Endothelial cell of umbilical vein (primary cell): Measurements from ENCODE around the gene L3MBTL3. TPM values are rescaled to one million over a fixed set of nuclear protein-coding genes. Genes with fewer than 3 reads are reported as not detected.
A peak's percentile ranks its signal among the peaks of the same experiment; 100 is the strongest.

Experiments used
- BruUV-seq: library from RNA; stranded (reverse); fragments of 400-500 nt; replicated peaks from 2 replicates; lab custom pipeline; 2021; lab: Mats Ljungman, UMichigan
- CTCF ChIA-PET: fragments of 300-600, 350-600 bp; sonication (Branson Sonifier 250); formaldehyde crosslinking; loops from one replicate; lab custom pipeline; 2021; ENCODE audit warnings: antibody characterized with exemption, inconsistent platforms; lab: Charles Lee
- POLR2A ChIA-PET: fragments of 300-600, 350-600 bp; sonication (Branson Sonifier 250); formaldehyde crosslinking; loops from one replicate; lab custom pipeline; 2021; ENCODE audit warnings: antibody characterized with exemption, inconsistent platforms; lab: Charles Lee
- DNase-seq: peaks from one replicate; pipeline ENCODE4 v3.0.0-alpha.2; 2011; ENCODE audit warnings: low read depth, low spot score
- FAIRE-seq: peaks from 2 replicates; lab custom pipeline; 2011; peaks lifted over from hg19 to GRCh38; lab: Jason Lieb, UNC
- H2AFZ ChIP-seq: 2 replicates; pipeline ENCODE4 v1.6.0; 2012; ENCODE audit warnings: low read depth, low read length, control low read depth, inconsistent platforms
- H3K27ac ChIP-seq: 2 replicates; pipeline ENCODE4 v1.5.1; 2011; ENCODE audit warnings: low read depth, mild to moderate bottlenecking, control low read depth, low read length, moderate library complexity; ENCODE audit not compliant: insufficient read depth
- H3K27me3 ChIP-seq, 2 experiments: 2 replicates each; pipeline versions ENCODE4 v1.6.0 to v1.6.1; 2011; ENCODE audit warnings: low read length in 2 of 2, mixed read lengths in 1 of 2; ENCODE audit not compliant: control insufficient read depth in 2 of 2, insufficient read depth in 2 of 2
- H3K36me3 ChIP-seq, 2 experiments: 2 replicates in 1 of 2; 3 replicates in 1 of 2; pipeline ENCODE4 v1.5.1; 2011; ENCODE audit warnings: low read length in 2 of 2, mild to moderate bottlenecking in 1 of 2, moderate library complexity in 1 of 2; ENCODE audit not compliant: control insufficient read depth in 2 of 2, insufficient read depth in 2 of 2; ENCODE audit errors: extremely low read depth in 1 of 2
- H3K4me1 ChIP-seq: 3 replicates; pipeline ENCODE4 v1.5.1; 2011; ENCODE audit warnings: mild to moderate bottlenecking, low read length; ENCODE audit not compliant: control insufficient read depth, insufficient read depth; ENCODE audit errors: extremely low read depth
- H3K4me2 ChIP-seq: 2 replicates; pipeline ENCODE4 v1.6.1; 2011; ENCODE audit warnings: low read length, control low read depth, mixed read lengths; ENCODE audit not compliant: insufficient read depth
- H3K4me3 ChIP-seq, 3 experiments: fragments of 200-600 bp in 1 of 3; sonication (generic), shearing (Covaris generic) in 1 of 3; replicated peaks in 1 of 3; 2 replicates each; pipeline ENCODE4 v1.5.1; 2011 to 2016; ENCODE audit warnings: control low read depth in 3 of 3, low read length in 3 of 3, mild to moderate bottlenecking in 2 of 3, inconsistent platforms in 1 of 3, low read depth in 1 of 3, moderate library complexity in 1 of 3; ENCODE audit not compliant: insufficient read depth in 1 of 3
- H3K79me2 ChIP-seq: 2 replicates; pipeline ENCODE4 v1.6.0; 2012; ENCODE audit warnings: low read length, inconsistent platforms; ENCODE audit not compliant: control insufficient read depth, insufficient read depth
- H3K9ac ChIP-seq: replicated peaks from 2 replicates; pipeline ENCODE3; 2011; ENCODE audit warnings: low read length, control low read depth; ENCODE audit not compliant: insufficient read depth; ENCODE audit errors: extremely low read depth
- H3K9me1 ChIP-seq: replicated peaks from 3 replicates; pipeline ENCODE4 v1.6.0; 2011; ENCODE audit warnings: mild to moderate bottlenecking, low read length; ENCODE audit not compliant: control insufficient read depth, insufficient read depth; ENCODE audit errors: extremely low read depth
- H3K9me3 ChIP-seq: replicated peaks from 2 replicates; pipeline ENCODE4 v1.5.1; 2012; ENCODE audit warnings: low read length, inconsistent platforms; ENCODE audit not compliant: control insufficient read depth, insufficient read depth
- H4K20me1 ChIP-seq: replicated peaks from 2 replicates; pipeline ENCODE3; 2011; ENCODE audit warnings: mild to moderate bottlenecking, low read length; ENCODE audit not compliant: control insufficient read depth, insufficient read depth; ENCODE audit errors: extremely low read depth
- EZH2 ChIP-seq: IDR thresholded peaks from 2 replicates; pipeline ENCODE4 v1.6.1; 2012; ENCODE audit warnings: borderline replicate concordance, low read depth, mild to moderate bottlenecking, moderate library complexity, low read length, inconsistent platforms; ENCODE audit not compliant: severe bottlenecking
- FOS ChIP-seq: IDR thresholded peaks from 2 replicates; pipeline ENCODE4 v1.6.1; 2011; ENCODE audit warnings: mild to moderate bottlenecking, low read length, moderate library complexity, borderline replicate concordance; ENCODE audit not compliant: insufficient read depth
- GATA2 ChIP-seq: IDR thresholded peaks from 2 replicates; pipeline ENCODE4 v1.7.0; 2011; ENCODE audit warnings: low read depth, mild to moderate bottlenecking, moderate library complexity, mixed read lengths, low read length; ENCODE audit not compliant: insufficient read length, insufficient read depth
- JUN ChIP-seq: IDR thresholded peaks from 2 replicates; pipeline ENCODE4 v1.6.1; 2011; ENCODE audit warnings: borderline replicate concordance, low read depth; ENCODE audit not compliant: insufficient read length, insufficient read depth
- MYC ChIP-seq: IDR thresholded peaks from one replicate; pipeline ENCODE4 v1.6.1; 2011; ENCODE audit warnings: mild to moderate bottlenecking, low read depth, low read length
- POLR2A ChIP-seq: IDR thresholded peaks from 2 replicates; pipeline ENCODE4 v1.6.1; 2012; ENCODE audit warnings: low read depth, mild to moderate bottlenecking, control low read depth, low read length
- POLR2AphosphoS5 ChIP-seq: IDR thresholded peaks from 2 replicates; pipeline ENCODE4 v1.6.1; 2012; ENCODE audit warnings: low read depth, mild to moderate bottlenecking, control low read depth, low read length, moderate library complexity; ENCODE audit not compliant: insufficient read depth
- dilution Hi-C: fragments of 300-500 bp; cut with MboI; formaldehyde crosslinking; loops from one replicate; pipeline ENCODE4 v1.15.0; 2019; ENCODE audit warnings: low sequenced_read_pairs; ENCODE audit not compliant: extremely low pct_ligation_motif_present
- intact Hi-C: fragments of 100-400 bp; cut with micrococcal nuclease; formaldehyde crosslinking; loops from one replicate; pipeline ENCODE4 v1.10.0; 2022
- polyA plus RNA-seq, 4 experiments: library from polyadenylated mRNA; depleted of rRNA in 3 of 4; stranded (reverse) in 3 of 4; unstranded in 1 of 4; fragments of >200 nt; gene quantifications; 2 replicates each; pipeline versions ENCODE4 v1.2.1 to v1.2.3, GENCODE V29; 2011 to 2012; ENCODE audit warnings: missing spikeins in 1 of 4
- total RNA-seq: library from RNA; stranded (reverse); gene quantifications from 2 replicates; pipeline ENCODE4 v1.2.3, GENCODE V29; 2021
- TF ChIP-seq, protein P1 (sequence below), 2 donors: IDR thresholded peaks; 1 replicate in 1 of 2; 2 replicates in 1 of 2; pipeline ENCODE4 v1.5.1; 2011; ENCODE audit warnings: low read length in 2 of 2, mild to moderate bottlenecking in 2 of 2, moderate library complexity in 2 of 2, control low read depth in 1 of 2, inconsistent platforms in 1 of 2, low read depth in 1 of 2; ENCODE audit not compliant: insufficient read depth in 1 of 2; ENCODE audit errors: extremely low read depth in 1 of 2
- TF ChIP-seq, protein P2 (sequence below): IDR thresholded peaks from 2 replicates; pipeline ENCODE4 v1.6.1; 2011; ENCODE audit not compliant: insufficient read depth, insufficient read length

L3MBTL3 gene
- total and polyA plus RNA-seq, 2 donors (not counting 3 experiments of a cell fraction or from before 2014, with no cell fraction given) = 26.5 to 86.1 TPM

DNA sequence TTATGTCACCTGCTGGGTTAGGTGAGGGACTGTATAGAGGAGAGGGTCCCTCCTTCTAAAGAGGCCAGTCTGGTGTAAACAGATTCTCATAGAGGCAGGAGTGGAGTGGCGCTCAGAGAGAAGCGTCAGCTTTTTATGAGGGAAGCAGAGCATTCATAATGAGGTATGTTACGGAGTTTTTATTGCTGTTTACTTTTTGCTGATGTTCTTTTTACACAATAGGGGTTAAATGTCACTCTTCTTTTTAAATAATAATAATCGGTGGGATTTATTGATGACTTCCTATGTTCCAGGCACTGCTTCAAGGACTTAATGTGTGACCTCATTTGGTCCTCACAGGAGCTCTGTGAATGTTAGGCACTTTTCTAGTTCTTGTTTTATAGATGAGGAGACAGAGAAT is 79.9 kb downstream of the L3MBTL3 start:
- ChIA-PET POLR2A (no interaction called here), CTCF (interaction anchor here (1.1 kb wide), 1 partner anchor 47 kb away, joined by 3 read pairs; no protein-coding TSS in a partner anchor)
- FAIRE-seq = no peak
- no peak for DNase-seq
- no peaks in the 10 kb centered on the region for H3K79me2 ChIP-seq
- intact Hi-C loops = no loop called here
- no peak overlapping the region for H2AFZ ChIP-seq
- no peaks in the 10 kb centered on the region for H4K20me1 ChIP-seq
- H3K27ac ChIP-seq = no peak overlapping the region
- H3K9me1 ChIP-seq = no peaks in the 10 kb centered on the region
- no peak overlapping the region for H3K4me3 ChIP-seq
- dilution Hi-C loops = no loop called here
- H3K36me3 ChIP-seq = peaks cover 12 to 38% of the 10 kb centered on the region in 2 experiments
- H3K9ac ChIP-seq = no peak overlapping the region
- no peaks in the 10 kb centered on the region for H3K4me1 ChIP-seq
- no peaks in the 10 kb centered on the region for H3K9me3 ChIP-seq
- no peaks in the 10 kb centered on the region for H3K27me3 ChIP-seq
- no peak for TF ChIP-seq JUN
- TF ChIP-seq EZH2 = no peak
- no peak for TF ChIP-seq FOS
- no TSS peak for BruUV-seq
- H3K4me2 ChIP-seq = no peak overlapping the region

DNA sequence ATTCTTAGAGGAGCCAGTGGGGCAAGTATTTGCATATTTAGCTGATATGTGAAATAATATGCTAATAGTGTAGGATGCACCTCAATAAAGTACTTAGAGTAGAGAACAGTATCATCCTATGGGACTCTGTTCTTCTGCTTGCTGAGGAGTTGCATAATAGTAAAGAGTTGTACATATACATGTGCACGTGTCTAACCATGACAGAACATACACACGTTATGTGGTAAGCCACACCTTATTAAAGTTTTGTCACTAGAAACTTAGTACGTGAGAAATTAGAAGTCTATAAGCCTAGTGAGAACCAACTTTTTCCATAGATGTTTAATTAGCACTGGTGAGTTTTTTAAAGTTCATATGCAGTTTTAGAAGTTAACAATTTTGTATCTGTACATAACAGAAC is 80.7 kb downstream of the L3MBTL3 start:
- Histone ChIP-seq H2AFZ (no peak overlapping the region), H3K36me3 (peaks cover 10 to 34% of the 10 kb centered on the region in 2 experiments), H3K4me1 (no peaks in the 10 kb centered on the region), H4K20me1 (no peaks in the 10 kb centered on the region), H3K27me3 (no peaks in the 10 kb centered on the region), H3K4me3 (no peak overlapping the region), H3K4me2 (no peak overlapping the region), H3K9ac (no peak overlapping the region), H3K9me1 (no peaks in the 10 kb centered on the region), H3K9me3 (no peaks in the 10 kb centered on the region), H3K79me2 (no peaks in the 10 kb centered on the region), H3K27ac (no peak overlapping the region)
- peak; percentile 38 for FAIRE-seq
- ChIA-PET POLR2A (no interaction called here), CTCF (interaction anchor here (1.1 kb wide), 1 partner anchor 48 kb away, joined by 3 read pairs; no protein-coding TSS in a partner anchor)
- no peak for DNase-seq
- BruUV-seq = no TSS peak
- no peak for TF ChIP-seq FOS
- no peak for TF ChIP-seq GATA2
- TF ChIP-seq EZH2 = no peak
- no peak for TF ChIP-seq POLR2A
- TF ChIP-seq, protein P1, sequence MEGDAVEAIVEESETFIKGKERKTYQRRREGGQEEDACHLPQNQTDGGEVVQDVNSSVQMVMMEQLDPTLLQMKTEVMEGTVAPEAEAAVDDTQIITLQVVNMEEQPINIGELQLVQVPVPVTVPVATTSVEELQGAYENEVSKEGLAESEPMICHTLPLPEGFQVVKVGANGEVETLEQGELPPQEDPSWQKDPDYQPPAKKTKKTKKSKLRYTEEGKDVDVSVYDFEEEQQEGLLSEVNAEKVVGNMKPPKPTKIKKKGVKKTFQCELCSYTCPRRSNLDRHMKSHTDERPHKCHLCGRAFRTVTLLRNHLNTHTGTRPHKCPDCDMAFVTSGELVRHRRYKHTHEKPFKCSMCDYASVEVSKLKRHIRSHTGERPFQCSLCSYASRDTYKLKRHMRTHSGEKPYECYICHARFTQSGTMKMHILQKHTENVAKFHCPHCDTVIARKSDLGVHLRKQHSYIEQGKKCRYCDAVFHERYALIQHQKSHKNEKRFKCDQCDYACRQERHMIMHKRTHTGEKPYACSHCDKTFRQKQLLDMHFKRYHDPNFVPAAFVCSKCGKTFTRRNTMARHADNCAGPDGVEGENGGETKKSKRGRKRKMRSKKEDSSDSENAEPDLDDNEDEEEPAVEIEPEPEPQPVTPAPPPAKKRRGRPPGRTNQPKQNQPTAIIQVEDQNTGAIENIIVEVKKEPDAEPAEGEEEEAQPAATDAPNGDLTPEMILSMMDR (IDR thresholded peaks at IDR 0.05; ENCODE audit: extremely low read depth in 1 of 2, insufficient read depth in 1 of 2, low read depth in 1 of 2, low read length in 2 of 2) = no peak
- no peak for TF ChIP-seq JUN
- TF ChIP-seq POLR2AphosphoS5 = no peak
- TF ChIP-seq, protein P2, sequence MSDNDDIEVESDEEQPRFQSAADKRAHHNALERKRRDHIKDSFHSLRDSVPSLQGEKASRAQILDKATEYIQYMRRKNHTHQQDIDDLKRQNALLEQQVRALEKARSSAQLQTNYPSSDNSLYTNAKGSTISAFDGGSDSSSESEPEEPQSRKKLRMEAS = no peak
- TF ChIP-seq MYC = no peak
- dilution Hi-C loops = no loop called here
- intact Hi-C loops = no loop called here
